C4-2B (cell line): ENCODE results near the gene EP300.
"Not testable (repeated sequence)": the region's sequence is repeated elsewhere in the genome, so short reads cannot be mapped to it uniquely, and the experiment has no call there.

Experiments used
- H3K27ac ChIP-seq: fragments of 450-650 bp; 2 replicates; pipeline ENCODE4 v1.5.1; 2017
- ZFX ChIP-seq: fragments of 450-650 bp; IDR thresholded peaks from 2 replicates; pipeline ENCODE4 v1.6.1; 2017
- TF ChIP-seq, protein P1 (sequence below): fragments of 450-650 bp; conservative IDR thresholded peaks from 2 replicates; pipeline ENCODE4 v1.5.1; 2017; ENCODE audit warnings: mild to moderate bottlenecking

EP300 gene

GRCh38 chr22:41171996-41172395 is 79.6 kb downstream of the EP300 start:
- no peak overlapping the region for H3K27ac ChIP-seq
- TF ChIP-seq, protein P1, sequence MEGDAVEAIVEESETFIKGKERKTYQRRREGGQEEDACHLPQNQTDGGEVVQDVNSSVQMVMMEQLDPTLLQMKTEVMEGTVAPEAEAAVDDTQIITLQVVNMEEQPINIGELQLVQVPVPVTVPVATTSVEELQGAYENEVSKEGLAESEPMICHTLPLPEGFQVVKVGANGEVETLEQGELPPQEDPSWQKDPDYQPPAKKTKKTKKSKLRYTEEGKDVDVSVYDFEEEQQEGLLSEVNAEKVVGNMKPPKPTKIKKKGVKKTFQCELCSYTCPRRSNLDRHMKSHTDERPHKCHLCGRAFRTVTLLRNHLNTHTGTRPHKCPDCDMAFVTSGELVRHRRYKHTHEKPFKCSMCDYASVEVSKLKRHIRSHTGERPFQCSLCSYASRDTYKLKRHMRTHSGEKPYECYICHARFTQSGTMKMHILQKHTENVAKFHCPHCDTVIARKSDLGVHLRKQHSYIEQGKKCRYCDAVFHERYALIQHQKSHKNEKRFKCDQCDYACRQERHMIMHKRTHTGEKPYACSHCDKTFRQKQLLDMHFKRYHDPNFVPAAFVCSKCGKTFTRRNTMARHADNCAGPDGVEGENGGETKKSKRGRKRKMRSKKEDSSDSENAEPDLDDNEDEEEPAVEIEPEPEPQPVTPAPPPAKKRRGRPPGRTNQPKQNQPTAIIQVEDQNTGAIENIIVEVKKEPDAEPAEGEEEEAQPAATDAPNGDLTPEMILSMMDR, result no peak
- no peak for TF ChIP-seq ZFX

DNA sequence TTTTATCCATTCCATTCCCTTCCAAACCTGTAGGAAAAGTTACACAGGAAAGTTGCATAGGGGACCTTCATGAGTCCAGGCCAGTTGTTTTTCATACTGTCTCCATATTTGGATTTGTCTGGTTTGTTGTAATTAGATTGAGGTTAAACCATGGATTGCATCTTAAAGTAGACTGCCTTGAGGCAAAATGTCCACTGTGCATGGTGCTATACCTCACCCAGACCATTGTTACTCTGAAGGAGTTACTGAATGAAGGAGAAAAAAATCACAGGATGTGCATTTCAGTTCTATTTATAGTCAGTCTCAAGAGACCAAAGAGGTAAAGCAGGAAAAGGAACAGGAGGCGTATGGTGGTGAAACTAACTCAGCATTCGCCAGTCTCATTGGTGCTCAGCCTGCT is 83.2 kb downstream of the EP300 start:
- H3K27ac ChIP-seq, result no peak overlapping the region
- TF ChIP-seq ZFX, result no peak
- TF ChIP-seq, protein P1, result no peak

DNA sequence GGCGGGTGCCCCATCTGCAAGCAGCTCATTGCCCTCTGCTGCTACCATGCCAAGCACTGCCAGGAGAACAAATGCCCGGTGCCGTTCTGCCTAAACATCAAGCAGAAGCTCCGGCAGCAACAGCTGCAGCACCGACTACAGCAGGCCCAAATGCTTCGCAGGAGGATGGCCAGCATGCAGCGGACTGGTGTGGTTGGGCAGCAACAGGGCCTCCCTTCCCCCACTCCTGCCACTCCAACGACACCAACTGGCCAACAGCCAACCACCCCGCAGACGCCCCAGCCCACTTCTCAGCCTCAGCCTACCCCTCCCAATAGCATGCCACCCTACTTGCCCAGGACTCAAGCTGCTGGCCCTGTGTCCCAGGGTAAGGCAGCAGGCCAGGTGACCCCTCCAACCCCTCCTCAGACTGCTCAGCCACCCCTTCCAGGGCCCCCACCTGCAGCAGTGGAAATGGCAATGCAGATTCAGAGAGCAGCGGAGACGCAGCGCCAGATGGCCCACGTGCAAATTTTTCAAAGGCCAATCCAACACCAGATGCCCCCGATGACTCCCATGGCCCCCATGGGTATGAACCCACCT is 84.7 kb downstream of the EP300 start:
- no peak overlapping the region for H3K27ac ChIP-seq
- TF ChIP-seq, protein P1, result no peak
- no peak for TF ChIP-seq ZFX

DNA sequence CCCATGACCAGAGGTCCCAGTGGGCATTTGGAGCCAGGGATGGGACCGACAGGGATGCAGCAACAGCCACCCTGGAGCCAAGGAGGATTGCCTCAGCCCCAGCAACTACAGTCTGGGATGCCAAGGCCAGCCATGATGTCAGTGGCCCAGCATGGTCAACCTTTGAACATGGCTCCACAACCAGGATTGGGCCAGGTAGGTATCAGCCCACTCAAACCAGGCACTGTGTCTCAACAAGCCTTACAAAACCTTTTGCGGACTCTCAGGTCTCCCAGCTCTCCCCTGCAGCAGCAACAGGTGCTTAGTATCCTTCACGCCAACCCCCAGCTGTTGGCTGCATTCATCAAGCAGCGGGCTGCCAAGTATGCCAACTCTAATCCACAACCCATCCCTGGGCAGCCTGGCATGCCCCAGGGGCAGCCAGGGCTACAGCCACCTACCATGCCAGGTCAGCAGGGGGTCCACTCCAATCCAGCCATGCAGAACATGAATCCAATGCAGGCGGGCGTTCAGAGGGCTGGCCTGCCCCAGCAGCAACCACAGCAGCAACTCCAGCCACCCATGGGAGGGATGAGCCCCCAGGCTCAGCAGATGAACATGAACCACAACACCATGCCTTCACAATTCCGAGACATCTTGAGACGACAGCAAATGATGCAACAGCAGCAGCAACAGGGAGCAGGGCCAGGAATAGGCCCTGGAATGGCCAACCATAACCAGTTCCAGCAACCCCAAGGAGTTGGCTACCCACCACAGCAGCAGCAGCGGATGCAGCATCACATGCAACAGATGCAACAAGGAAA is 85.4 kb downstream of the EP300 start:
- no peak for TF ChIP-seq ZFX
- TF ChIP-seq, protein P1, result no peak
- no peak overlapping the region for H3K27ac ChIP-seq

DNA sequence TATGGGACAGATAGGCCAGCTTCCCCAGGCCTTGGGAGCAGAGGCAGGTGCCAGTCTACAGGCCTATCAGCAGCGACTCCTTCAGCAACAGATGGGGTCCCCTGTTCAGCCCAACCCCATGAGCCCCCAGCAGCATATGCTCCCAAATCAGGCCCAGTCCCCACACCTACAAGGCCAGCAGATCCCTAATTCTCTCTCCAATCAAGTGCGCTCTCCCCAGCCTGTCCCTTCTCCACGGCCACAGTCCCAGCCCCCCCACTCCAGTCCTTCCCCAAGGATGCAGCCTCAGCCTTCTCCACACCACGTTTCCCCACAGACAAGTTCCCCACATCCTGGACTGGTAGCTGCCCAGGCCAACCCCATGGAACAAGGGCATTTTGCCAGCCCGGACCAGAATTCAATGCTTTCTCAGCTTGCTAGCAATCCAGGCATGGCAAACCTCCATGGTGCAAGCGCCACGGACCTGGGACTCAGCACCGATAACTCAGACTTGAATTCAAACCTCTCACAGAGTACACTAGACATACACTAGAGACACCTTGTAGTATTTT is 86.1 kb downstream of the EP300 start:
- H3K27ac ChIP-seq, result no peak overlapping the region
- no peak for TF ChIP-seq ZFX

GRCh38 chr22:41180362-41180761 is 88.0 kb downstream of the EP300 start:
- not testable (repeated sequence) for H3K27ac ChIP-seq

DNA sequence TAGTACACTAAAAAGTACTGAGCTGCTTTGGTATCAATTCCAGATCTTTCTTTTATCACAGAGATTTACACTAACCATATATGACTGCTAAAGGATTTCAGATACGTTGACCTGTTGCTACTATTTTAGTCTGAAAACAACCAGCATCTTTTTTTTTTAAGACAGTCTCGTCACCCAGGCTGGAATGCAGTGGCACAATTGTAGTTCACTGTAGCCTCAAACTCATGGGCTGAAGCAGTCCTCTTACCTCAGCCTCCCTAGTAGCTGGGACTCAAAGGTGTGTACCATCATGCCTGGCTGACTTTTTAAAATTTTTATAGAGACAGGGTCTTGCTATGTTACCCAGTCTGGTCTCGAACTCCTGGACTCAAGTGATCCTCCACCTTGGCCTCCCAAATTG is 88.5 kb downstream of the EP300 start:
- H3K27ac ChIP-seq, result no peak overlapping the region
- TF ChIP-seq ZFX, result no peak
- TF ChIP-seq, protein P1, result no peak

- H3K27ac ChIP-seq, result no peak overlapping the region
- TF ChIP-seq, protein P1, result no peak
- TF ChIP-seq ZFX, result no peak
Measured at GRCh38 chr22:41181349-41182241, 89.2 kb downstream of the EP300 start.
